Gastrocnemius medialis (tissue), 4 donors: Measurements from ENCODE around the gene ATP6V0A1. TPM values are rescaled to one million over a fixed set of nuclear protein-coding genes. Genes with fewer than 3 reads are reported as not detected.

ENCODE experiments used
- ATAC-seq, 2 donors: fragments of 150-250 bp; one replicate each; pipeline ENCODE4 v1.9.1; 2016
- DNase-seq, 2 donors: peaks; one replicate each; pipeline ENCODE4 v3.0.0-alpha.2; 2019
- H3K27ac ChIP-seq, 4 donors: fragments of 200-600 bp; sonication (generic); 1 replicate in 1 of 4; 2 replicates in 3 of 4; pipeline ENCODE4 v1.5.1; 2016 to 2018; ENCODE audit warnings: mild to moderate bottlenecking in 2 of 4, moderate library complexity in 1 of 4
- H3K27me3 ChIP-seq, 3 donors: fragments of 200-600 bp; sonication (generic) in 2 of 3; 1 replicate in 1 of 3; 2 replicates in 2 of 3; pipeline versions ENCODE4 v1.5.1 to v1.6.0; 2016 to 2019; ENCODE audit warnings: mild to moderate bottlenecking in 1 of 3, moderate library complexity in 1 of 3
- H3K36me3 ChIP-seq, 2 donors: fragments of 200-600 bp; sonication (generic) in 1 of 2; one replicate each; pipeline ENCODE4 v1.5.1; 2017 to 2018
- H3K4me1 ChIP-seq, 2 donors: fragments of 200-600 bp; sonication (generic) in 1 of 2; one replicate each; pipeline ENCODE4 v1.5.1; 2016 to 2017; ENCODE audit warnings: mild to moderate bottlenecking in 2 of 2
- H3K4me3 ChIP-seq, 4 donors: fragments of 200-600 bp; sonication (generic) in 3 of 4; 1 replicate in 1 of 4; 2 replicates in 3 of 4; pipeline ENCODE4 v1.5.1; 2016 to 2019; ENCODE audit warnings: mild to moderate bottlenecking in 2 of 4
- H3K9me3 ChIP-seq, 3 donors: fragments of 200-600 bp; sonication (generic) in 2 of 3; 1 replicate in 1 of 3; 2 replicates in 2 of 3; pipeline ENCODE4 v1.5.1; 2016 to 2019
- POLR2A ChIP-seq, 2 donors: fragments of 450-650 bp; IDR thresholded peaks; one replicate each; pipeline ENCODE4 v1.6.1; 2017; ENCODE audit warnings: antibody characterized with exemption in 2 of 2, mild to moderate bottlenecking in 2 of 2, moderate library complexity in 2 of 2
- in situ Hi-C, 4 donors: fragments of 200-750 bp; cut with MboI; loops; one replicate each; pipeline versions ENCODE4 v1.15.0 to v1.8.0; 2017; ENCODE audit warnings: low sequenced_read_pairs in 4 of 4
- intact Hi-C: fragments of 100-400 bp; cut with DNase I; formaldehyde crosslinking; loops from one replicate; pipeline ENCODE4 v1.15.1; 2023; ENCODE audit warnings: low total_unique reads
- total RNA-seq, 4 donors: library from RNA; depleted of rRNA; stranded (reverse); fragments of >200 nt; gene quantifications; one replicate each; pipeline versions ENCODE4 v1.1.0 to v1.2.3, GENCODE V29; 2016
- TF ChIP-seq, protein P1 (sequence below), 5 experiments: fragments of 450-650 bp in 3 of 5; fragments of 200-600 bp in 2 of 5; sonication (generic) in 2 of 5; IDR thresholded peaks in 4 of 5; conservative IDR thresholded peaks in 1 of 5; 1 replicate in 4 of 5; 2 replicates in 1 of 5; pipeline ENCODE4 v1.5.1; 2016 to 2019; ENCODE audit warnings: antibody characterized with exemption in 5 of 5, mild to moderate bottlenecking in 3 of 5, moderate library complexity in 3 of 5

Gene ATP6V0A1
- total RNA-seq, 4 donors from 2014 or later: 65.3 to 138 (median 95.3) TPM

DNA sequence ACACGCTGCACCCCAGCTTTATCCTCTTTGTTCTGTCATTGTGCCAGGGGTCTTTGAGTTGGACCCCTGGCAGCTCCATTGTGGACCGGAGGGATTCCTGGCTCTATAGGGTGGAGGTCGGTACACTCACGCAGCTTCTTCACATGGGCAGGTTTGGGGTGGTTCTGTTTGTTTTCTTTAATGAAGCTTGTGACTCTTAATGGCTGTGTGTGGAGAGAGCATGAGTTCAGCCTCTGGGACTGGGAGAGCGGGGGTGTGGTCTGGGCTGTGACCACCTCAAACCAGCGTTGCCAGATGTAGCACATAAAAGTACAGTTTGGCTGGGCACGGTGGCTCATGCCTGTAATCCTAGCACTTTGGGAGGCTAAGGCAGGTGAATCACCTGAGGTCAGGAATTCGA, 56.2 kb downstream of the ATP6V0A1 start:
- H3K27me3 ChIP-seq: no peaks in the 10 kb centered on the region
- peak overlapping the region in 2 of 4 donors; percentile 32 to 84 for H3K27ac ChIP-seq
- H3K4me1 ChIP-seq: peaks cover 31 to 39% of the 10 kb centered on the region in 2 donors
- TF ChIP-seq, protein P1, sequence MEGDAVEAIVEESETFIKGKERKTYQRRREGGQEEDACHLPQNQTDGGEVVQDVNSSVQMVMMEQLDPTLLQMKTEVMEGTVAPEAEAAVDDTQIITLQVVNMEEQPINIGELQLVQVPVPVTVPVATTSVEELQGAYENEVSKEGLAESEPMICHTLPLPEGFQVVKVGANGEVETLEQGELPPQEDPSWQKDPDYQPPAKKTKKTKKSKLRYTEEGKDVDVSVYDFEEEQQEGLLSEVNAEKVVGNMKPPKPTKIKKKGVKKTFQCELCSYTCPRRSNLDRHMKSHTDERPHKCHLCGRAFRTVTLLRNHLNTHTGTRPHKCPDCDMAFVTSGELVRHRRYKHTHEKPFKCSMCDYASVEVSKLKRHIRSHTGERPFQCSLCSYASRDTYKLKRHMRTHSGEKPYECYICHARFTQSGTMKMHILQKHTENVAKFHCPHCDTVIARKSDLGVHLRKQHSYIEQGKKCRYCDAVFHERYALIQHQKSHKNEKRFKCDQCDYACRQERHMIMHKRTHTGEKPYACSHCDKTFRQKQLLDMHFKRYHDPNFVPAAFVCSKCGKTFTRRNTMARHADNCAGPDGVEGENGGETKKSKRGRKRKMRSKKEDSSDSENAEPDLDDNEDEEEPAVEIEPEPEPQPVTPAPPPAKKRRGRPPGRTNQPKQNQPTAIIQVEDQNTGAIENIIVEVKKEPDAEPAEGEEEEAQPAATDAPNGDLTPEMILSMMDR (IDR thresholded peaks at IDR 0.05 in 4 of 5, conservative IDR thresholded peaks at IDR 0.05 in 1 of 5): no peak
- TF ChIP-seq POLR2A (IDR thresholded peaks at IDR 0.05): no peak
- H3K9me3 ChIP-seq: no peaks in the 10 kb centered on the region
- in situ Hi-C loops: no loop called here
- peaks cover 0 to 50% of the 10 kb centered on the region in 2 donors for H3K36me3 ChIP-seq
- intact Hi-C loops: loop anchor here (5.0 kb wide), 2 partner anchors 108 to 193 kb away; no protein-coding TSS in a partner anchor
- no peak for DNase-seq
- no peak for ATAC-seq
- no peak overlapping the region for H3K4me3 ChIP-seq

DNA sequence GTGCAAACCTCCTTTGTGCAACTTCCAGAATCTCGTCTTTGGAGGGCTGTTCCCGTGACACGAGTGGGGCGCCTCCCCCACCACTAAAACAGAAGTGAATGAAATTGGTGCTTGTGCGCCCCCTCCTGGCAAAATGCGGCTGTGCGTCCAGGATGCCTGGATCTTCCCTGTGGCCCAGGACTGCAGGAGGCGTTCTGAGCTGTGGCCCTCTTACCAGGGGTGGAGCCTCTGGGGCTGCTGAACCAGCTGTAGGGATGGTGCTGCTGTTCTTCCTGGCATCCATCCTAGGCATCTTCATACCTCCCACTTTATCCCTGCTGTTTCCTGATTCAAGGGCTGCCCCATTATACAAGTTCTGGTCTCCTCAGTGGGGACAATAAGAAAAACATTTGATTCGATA, 58.8 kb downstream of the ATP6V0A1 start:
- peak overlapping the region; percentile 77 to 89 (median 86) for H3K27ac ChIP-seq
- H3K36me3 ChIP-seq: peaks cover 0 to 45% of the 10 kb centered on the region in 2 donors
- peak; percentile 54 to 81 for DNase-seq
- peaks cover 57 to 65% of the 10 kb centered on the region in 2 donors for H3K4me1 ChIP-seq
- no peak overlapping the region for H3K4me3 ChIP-seq
- TF ChIP-seq POLR2A (IDR thresholded peaks at IDR 0.05): no peak
- TF ChIP-seq, protein P1 (IDR thresholded peaks at IDR 0.05 in 4 of 5, conservative IDR thresholded peaks at IDR 0.05 in 1 of 5): peak; percentile 69 to 88 (median 85)
- H3K27me3 ChIP-seq: no peaks in the 10 kb centered on the region
- peak; percentile 14 to 24 for ATAC-seq
- no peaks in the 10 kb centered on the region for H3K9me3 ChIP-seq
- intact Hi-C loops: loop anchor here (5.0 kb wide), 2 partner anchors 110 to 195 kb away; no protein-coding TSS in a partner anchor
- in situ Hi-C loops: no loop called here

DNA sequence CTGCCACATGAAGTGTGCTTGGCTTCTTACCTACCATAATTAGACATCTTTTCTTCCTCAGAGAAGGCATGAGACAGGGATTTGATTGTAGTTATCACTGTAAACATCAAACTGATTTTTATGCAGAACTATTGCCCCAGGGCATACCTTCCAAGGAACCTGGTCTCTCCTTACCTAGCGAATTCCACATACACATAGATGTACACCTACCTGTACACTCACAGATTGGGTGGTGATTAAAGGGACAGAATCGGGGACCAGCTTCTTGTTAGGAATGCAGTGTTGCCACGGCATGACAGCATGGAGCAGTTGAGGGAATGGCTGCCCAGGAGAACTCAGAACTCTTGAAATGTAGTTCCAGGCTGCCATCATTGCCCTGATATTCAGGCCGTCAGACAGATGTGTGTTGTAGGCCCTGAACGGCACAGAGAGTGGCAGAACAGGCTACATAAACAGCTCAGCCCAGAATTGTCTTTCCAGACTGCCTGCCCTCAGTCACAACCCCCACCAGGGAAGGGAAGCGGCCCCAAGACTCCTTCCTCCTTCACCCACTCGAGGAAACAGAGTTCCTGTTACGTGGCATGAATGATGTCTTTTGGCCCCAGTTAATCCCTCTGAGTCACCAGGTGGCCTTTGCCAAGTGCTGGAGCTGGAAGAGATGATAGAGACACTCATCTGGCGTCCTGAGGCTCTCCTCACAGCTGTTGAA, 59.5 kb downstream of the ATP6V0A1 start:
- no peaks in the 10 kb centered on the region for H3K27me3 ChIP-seq
- in situ Hi-C loops: no loop called here
- intact Hi-C loops: loop anchor here (2.0 to 5.0 kb wide), 3 partner anchors 59 to 196 kb away; partner anchors contain the start of gene ATP6V0A1
- peak overlapping the region; percentile 77 to 89 (median 86) for H3K27ac ChIP-seq
- ATAC-seq: peak; percentile 74 to 75
- TF ChIP-seq POLR2A (IDR thresholded peaks at IDR 0.05): no peak
- TF ChIP-seq, protein P1 (IDR thresholded peaks at IDR 0.05 in 4 of 5, conservative IDR thresholded peaks at IDR 0.05 in 1 of 5): no peak
- H3K36me3 ChIP-seq: peaks cover 0 to 44% of the 10 kb centered on the region in 2 donors
- H3K4me3 ChIP-seq: no peak overlapping the region
- peak; percentile 73 to 90 for DNase-seq
- H3K9me3 ChIP-seq: no peaks in the 10 kb centered on the region
- peaks cover 63 to 65% of the 10 kb centered on the region in 2 donors for H3K4me1 ChIP-seq

- in situ Hi-C loops: no loop called here
- DNase-seq (peak in 1 of 2 donors; percentile 61), ATAC-seq (peak; percentile 7 to 26)
- no peaks in the 10 kb centered on the region for H3K27me3 ChIP-seq
- peak overlapping the region; percentile 77 to 89 (median 86) for H3K27ac ChIP-seq
- TF ChIP-seq, protein P1 (IDR thresholded peaks at IDR 0.05 in 4 of 5, conservative IDR thresholded peaks at IDR 0.05 in 1 of 5): no peak
- TF ChIP-seq POLR2A (IDR thresholded peaks at IDR 0.05): no peak
- no peaks in the 10 kb centered on the region for H3K9me3 ChIP-seq
- peaks cover 63 to 65% of the 10 kb centered on the region in 2 donors for H3K4me1 ChIP-seq
- H3K4me3 ChIP-seq: no peak overlapping the region
- peaks cover 0 to 36% of the 10 kb centered on the region in 2 donors for H3K36me3 ChIP-seq
- intact Hi-C loops: loop anchor here (2.0 to 5.0 kb wide), 3 partner anchors 60 to 197 kb away; partner anchors contain the start of gene ATP6V0A1
Measured at GRCh38 chr17:42518755-42519545, 60.3 kb downstream of the ATP6V0A1 start.
